ENCODE measurements around the gene WNT7A.
A peak's percentile ranks its signal among the peaks of the same experiment; 100 is the strongest.

Gene WNT7A

GRCh38 chr3:13884851-13885703 lies 5.2 kb upstream of the WNT7A start:
- DNase-seq (ENCODE audit: low read depth in 2 of 2) = peak in 1 of 2 donors; percentile 62

GRCh38 chr3:13883681-13884080 lies 3.8 kb upstream of the WNT7A start:
- DNase-seq (ENCODE audit: low read depth in 2 of 2) = no peak

DNA sequence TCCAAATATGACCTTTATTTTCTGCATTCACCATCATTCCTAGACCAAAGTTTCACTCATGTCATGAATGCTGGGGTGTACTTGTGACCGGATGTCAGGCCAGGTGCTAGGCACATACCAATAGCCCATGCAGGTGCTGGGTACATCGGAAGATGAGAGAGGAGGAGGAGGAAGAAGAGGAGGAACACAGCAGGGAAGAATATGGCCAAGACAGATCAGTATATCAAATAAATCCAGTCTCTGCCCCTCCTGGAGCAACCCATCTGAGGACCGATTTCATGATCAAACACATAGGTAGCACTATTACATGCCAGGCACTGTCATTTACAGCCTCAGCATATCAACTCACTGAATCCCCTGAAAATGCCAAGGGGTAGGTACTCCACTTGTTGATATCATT lies 3.0 kb upstream of the WNT7A start:
- no peak for DNase-seq (ENCODE audit: low read depth in 2 of 2)

DNA sequence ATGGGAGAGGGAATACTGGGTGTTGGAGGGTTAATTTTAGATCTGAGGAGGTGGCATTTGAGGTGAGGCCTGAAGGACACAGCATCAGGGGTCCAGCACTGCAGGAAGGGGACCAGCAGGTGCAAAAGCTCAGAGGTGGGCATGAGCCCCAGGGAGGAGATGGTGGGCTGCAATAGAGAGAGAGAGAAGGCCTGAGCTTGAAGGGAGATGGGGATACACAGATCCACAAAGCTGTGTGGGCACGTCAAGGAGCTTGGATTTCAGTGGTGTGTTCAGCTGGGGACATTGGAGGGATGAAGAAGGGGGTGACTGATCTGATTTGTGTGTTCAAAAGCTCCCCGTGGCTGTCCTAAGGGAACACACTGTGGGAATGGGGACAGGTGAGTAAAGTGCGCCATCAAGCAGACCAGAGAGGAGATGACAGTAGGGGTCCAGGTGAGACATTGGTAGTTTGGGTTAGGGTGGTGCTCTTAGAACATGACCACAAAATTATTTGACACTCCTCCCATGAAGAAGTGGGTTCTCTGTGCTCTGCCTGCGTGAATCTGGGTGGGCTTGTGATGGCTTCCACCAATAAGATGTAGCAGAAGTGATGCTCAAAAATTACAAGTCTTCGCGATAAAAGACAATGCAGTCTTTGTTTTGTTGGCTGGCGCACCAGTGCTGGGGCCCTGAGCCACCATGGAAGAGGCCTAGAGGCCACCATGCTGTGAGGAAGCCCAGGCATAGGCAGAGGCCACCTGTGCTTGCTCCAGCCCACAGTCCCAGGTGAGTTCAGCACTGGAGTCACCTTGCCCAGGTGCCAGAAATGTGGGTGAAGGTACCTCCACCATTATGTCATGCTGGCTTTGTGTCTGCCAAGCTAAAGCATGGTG lies 1.9 kb upstream of the WNT7A start:
- DNase-seq (ENCODE audit: low read depth in 2 of 2) = no peak

- DNase-seq (ENCODE audit: low read depth in 2 of 2) = no peak
Observed at GRCh38 chr3:13880811-13881156, 913 bp upstream of the WNT7A start.

DNA sequence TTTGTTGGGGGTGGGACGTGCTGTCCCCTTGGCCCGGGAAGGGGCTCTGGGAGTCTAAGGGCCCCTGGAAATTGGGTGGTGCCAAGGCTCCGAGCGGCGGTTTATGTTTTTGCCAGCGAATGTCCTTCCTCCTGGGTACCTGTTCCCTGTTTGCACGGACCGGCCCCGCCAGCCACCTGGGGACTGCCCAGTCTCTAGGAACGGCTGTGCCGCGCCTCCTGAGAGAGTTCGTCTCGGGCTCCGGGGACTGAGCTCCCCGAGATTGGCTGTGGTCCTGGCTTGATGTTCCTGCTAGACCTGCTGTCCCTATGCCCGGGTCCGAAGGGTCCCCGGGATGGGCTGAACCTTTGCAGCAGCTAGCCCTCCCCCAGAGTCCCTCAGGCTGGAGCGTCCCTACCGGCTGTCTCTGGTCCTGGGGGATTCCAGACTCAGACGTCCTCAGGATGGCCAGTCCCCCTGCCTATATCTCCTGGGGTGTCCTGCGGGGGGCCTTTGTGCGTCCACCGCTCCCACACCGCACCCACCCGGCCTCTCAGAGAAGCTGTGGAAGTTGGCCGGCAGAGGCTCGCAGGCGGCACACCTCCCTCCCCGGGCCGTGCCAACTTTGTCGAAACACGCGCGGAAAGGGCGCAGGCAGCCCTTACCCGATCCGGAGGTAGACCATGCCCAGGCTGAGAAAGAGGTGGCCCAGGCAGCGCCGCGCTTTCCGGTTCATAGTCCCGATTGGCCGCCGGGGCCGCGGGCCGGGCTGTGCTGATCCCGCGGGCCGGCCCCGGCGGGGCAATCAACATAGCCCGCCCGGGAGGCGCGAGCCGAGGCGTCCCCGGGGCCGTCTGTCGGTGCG lies 547 bp downstream of the WNT7A start:
- no peak for DNase-seq (ENCODE audit: low read depth in 2 of 2)

- DNase-seq (ENCODE audit: low read depth in 2 of 2) = no peak
Observed at GRCh38 chr3:13878281-13879101, 1.4 kb downstream of the WNT7A start.

- no peak for DNase-seq (ENCODE audit: low read depth in 2 of 2)
Observed at GRCh38 chr3:13877911-13878280, 2.0 kb downstream of the WNT7A start.

DNA sequence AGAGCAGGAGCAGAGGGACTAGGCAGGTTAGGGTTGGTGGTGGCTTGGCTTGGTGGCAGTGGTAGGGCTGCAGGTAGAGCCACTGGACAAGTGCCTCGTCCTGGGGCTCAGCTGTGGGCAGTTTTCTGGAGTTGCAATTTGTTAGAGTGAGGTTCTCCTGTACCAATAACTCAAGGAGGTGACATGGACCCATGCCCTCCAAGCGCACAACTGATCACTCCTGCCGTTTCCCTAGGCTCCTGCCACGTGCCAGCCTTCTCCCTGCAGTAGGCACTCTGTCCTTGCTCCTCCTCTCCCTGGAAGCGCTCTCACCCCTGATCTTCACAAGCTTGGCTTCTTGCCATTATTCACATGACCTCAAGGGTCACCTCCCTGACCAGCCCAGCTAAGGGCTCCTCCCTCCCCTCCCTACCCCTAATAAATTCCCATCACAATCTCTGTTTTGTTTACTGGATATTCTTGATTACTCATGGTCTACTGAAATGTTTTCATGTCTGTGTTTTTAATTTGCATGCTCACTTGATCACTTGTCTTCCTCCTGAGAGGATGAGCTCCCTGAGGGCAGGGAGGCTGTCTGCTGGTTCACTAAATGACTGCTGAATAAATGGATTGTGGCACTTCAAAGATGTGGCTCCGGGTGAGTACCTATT lies 3.3 kb downstream of the WNT7A start:
- DNase-seq (ENCODE audit: low read depth in 2 of 2) = no peak

DNA sequence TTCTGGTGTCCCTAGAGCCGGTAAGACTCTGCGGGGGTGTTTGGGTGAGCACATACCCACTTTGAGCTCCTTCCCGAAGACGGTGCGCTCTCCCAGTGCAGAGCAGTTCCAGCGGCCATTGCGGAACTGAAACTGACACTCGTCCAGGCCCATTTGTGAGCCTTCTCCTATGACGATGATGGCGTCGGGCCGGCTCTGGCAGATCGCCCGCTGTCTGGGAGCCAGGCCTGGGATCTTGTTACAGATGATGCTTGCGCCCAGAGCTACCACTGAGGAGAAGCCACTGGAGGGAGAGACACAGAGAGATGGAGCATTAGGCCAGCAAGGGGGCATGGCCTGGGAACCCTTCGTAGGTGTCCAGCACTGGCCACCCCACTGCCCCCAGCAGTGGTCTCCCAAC lies 5.0 kb downstream of the WNT7A start:
- DNase-seq (ENCODE audit: low read depth in 2 of 2) = no peak

GRCh38 chr3:13873818-13874217 lies 6.1 kb downstream of the WNT7A start:
- DNase-seq (ENCODE audit: low read depth in 2 of 2) = no peak

- no peak for DNase-seq (ENCODE audit: low read depth in 2 of 2)
Observed at GRCh38 chr3:13872451-13872850, 7.4 kb downstream of the WNT7A start.

DNA sequence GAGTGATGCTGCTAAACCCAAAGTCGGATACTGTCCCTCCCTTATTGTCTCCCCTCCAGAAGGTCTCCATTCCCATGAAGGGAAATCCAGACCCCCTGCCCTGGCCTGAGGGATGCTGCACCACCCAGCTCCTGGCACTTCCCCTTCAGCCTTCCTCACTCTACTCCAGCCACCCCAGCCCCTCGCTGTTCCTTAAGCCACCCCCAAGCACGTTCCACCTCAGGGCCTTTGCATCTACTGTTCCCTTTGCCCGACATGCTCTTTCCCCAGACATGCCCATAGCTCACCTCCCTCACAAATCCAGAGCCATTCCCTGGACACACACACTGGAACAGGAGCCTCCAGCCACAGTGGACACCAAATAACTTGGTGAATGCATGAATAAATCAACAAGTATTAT lies 8.1 kb downstream of the WNT7A start:
- no peak for DNase-seq (ENCODE audit: low read depth in 2 of 2)

GRCh38 chr3:13870902-13871301 lies 9.0 kb downstream of the WNT7A start:
- DNase-seq (ENCODE audit: low read depth in 2 of 2) = no peak

DNA sequence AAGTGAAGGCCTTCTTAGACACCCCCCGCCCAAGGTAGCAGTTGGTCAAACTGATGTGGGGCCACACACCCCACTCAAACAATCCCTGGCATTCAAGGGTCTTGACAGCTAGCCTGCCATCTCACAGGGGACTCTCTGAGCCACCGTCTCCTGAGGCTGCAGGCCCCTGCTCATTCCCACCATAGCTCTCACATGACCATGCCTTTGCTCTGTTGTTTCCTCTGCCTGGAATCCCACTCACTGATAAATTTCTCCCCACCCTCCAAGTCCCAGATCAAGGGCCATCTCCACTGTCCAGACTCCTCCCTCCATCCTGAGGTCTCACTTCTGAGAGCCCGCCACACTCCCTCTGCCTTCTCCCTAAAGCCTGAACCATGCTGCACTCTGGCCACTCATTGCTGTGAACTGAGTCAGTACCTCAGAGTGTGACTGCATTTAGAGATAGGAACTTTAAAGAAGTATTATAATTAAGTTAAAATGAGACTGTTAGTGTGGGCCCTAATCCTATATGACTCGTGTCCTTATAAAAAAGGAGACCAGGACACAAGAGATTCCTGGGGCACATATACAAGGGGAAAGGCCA lies 10.0 kb downstream of the WNT7A start:
- DNase-seq (ENCODE audit: low read depth in 2 of 2) = no peak

GRCh38 chr3:13868844-13869724 lies 10.8 kb downstream of the WNT7A start:
- DNase-seq (ENCODE audit: low read depth in 2 of 2) = no peak

DNA sequence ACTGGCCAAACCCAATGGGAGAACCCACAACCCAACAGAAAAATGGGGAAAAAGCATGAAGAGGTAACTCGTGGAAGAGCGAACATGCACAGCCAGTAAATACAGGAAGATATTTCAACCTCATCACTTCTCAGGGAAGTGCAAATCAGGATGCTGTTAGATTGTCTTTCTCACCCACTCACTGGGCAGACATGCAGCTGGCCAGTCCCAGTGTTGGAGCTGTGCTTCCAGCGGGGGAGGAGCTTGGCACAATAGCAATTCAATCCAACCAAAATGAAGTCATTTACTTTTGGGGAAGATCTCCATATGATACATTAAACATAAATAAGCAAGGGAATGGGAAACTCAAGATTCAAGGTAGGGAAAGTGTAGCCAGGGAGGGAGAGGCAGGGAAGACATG lies 12.1 kb downstream of the WNT7A start:
- DNase-seq (ENCODE audit: low read depth in 2 of 2) = no peak

DNA sequence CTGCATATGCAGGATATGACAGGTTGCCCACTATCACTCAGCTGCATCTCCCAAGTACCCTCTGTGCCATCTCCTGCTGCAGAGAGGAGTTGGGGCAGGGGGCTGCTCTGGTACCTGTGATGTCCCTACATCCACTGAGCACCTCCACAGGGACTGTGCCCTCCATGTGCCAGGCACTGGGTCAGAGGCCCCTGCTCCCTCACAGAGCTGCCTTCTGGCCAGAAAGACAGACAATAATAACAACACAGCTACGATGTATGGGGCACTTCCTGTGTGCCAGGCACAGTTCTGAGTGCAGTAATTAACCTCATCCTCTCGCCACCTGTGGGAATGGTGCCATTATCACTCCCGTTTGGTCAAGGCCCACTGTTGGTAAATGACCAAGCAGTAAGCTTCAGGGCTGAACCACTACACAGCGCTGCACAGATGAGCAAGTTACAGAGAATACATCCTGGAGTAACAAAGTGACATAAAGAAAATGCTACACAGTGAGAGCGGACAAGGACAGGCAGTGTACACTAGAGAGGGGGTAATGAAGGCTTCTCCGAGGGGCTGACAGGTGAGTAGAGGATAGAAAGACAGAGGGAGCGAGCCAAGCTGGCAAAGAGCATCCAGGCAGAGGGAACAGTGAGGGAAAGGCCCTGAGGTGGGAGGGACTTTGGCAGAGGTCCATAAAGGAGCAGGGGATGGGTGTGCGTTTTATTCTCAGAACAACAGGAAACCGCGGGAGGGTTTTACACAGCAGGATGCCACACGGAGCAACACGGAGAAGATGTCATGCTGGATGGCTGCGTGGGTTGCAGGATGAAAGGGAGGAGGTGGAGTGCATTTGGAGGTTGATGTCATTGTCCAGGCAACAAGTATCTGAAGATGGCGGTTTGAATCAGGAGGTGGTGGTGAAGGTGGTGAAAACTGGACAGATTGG lies 13.6 kb downstream of the WNT7A start:
- DNase-seq (ENCODE audit: low read depth in 2 of 2) = peak; percentile 49
